22Rv1 (cell line): ENCODE data around the gene DNAH10.

Experiments
- H3K27ac ChIP-seq: fragments of 450-650 bp; 2 replicates; pipeline ENCODE4 v1.5.1; 2017
- ZFX ChIP-seq: fragments of 450-650 bp; IDR thresholded peaks from 2 replicates; pipeline ENCODE4 v1.6.1; 2017; ENCODE audit warnings: antibody characterized with exemption, borderline replicate concordance
- TF ChIP-seq, protein P1 (sequence below): fragments of 450-650 bp; IDR thresholded peaks from 2 replicates; pipeline ENCODE4 v1.5.1; 2017; ENCODE audit warnings: mild to moderate bottlenecking

Gene DNAH10

GRCh38 chr12:123807670-123808069, 45.6 kb downstream of the DNAH10 start:
- TF ChIP-seq ZFX: no peak
- TF ChIP-seq, protein P1, sequence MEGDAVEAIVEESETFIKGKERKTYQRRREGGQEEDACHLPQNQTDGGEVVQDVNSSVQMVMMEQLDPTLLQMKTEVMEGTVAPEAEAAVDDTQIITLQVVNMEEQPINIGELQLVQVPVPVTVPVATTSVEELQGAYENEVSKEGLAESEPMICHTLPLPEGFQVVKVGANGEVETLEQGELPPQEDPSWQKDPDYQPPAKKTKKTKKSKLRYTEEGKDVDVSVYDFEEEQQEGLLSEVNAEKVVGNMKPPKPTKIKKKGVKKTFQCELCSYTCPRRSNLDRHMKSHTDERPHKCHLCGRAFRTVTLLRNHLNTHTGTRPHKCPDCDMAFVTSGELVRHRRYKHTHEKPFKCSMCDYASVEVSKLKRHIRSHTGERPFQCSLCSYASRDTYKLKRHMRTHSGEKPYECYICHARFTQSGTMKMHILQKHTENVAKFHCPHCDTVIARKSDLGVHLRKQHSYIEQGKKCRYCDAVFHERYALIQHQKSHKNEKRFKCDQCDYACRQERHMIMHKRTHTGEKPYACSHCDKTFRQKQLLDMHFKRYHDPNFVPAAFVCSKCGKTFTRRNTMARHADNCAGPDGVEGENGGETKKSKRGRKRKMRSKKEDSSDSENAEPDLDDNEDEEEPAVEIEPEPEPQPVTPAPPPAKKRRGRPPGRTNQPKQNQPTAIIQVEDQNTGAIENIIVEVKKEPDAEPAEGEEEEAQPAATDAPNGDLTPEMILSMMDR: no peak
- H3K27ac ChIP-seq: no peak overlapping the region

- TF ChIP-seq ZFX: no peak
- TF ChIP-seq, protein P1: peak; percentile 47
Observed at GRCh38 chr12:123808167-123808566, 46.1 kb downstream of the DNAH10 start.

DNA sequence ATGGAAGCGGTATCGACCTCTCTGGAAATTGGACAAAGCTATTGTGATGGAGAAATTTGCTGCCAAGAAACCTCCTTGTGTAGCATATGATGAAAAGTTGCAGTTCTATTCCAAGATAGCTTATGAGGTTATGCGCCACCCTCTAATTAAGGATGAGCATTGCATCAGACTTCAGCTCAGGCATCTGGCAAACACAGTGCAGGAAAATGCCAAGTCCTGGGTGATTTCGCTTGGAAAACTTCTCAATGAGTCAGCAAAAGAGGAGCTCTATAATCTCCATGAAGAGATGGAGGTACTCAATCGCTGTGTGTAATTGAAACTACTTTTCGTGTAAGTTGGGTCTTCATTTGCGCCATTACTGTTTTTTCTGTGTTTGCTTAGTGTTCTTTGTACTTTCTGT, 51.2 kb downstream of the DNAH10 start:
- TF ChIP-seq, protein P1: no peak
- TF ChIP-seq ZFX: no peak
- H3K27ac ChIP-seq: no peak overlapping the region

More at GRCh38 chr12:123808167-123808566, 46.1 kb downstream of the DNAH10 start:
- no peak overlapping the region for H3K27ac ChIP-seq

GRCh38 chr12:123815968-123816367, 53.9 kb downstream of the DNAH10 start:
- H3K27ac ChIP-seq: no peak overlapping the region

GRCh38 chr12:123816896-123817537, 54.9 kb downstream of the DNAH10 start:
- TF ChIP-seq ZFX: no peak
- TF ChIP-seq, protein P1: no peak
- no peak overlapping the region for H3K27ac ChIP-seq

More at GRCh38 chr12:123815968-123816367, 53.9 kb downstream of the DNAH10 start:
- TF ChIP-seq, protein P1: no peak
- TF ChIP-seq ZFX: no peak

GRCh38 chr12:123822804-123823203, 60.7 kb downstream of the DNAH10 start:
- TF ChIP-seq, protein P1: no peak
- TF ChIP-seq ZFX: no peak
- H3K27ac ChIP-seq: no peak overlapping the region

GRCh38 chr12:123828120-123828519, 66.0 kb downstream of the DNAH10 start:
- TF ChIP-seq ZFX: no peak
- TF ChIP-seq, protein P1: no peak

More at GRCh38 chr12:123828120-123828519, 66.0 kb downstream of the DNAH10 start:
- no peak overlapping the region for H3K27ac ChIP-seq
